Astrocyte (in vitro differentiated cells and primary cell): ENCODE measurements around the gene RBM44. TPM values are rescaled to one million over a fixed set of nuclear protein-coding genes. Genes with fewer than 3 reads are reported as not detected.

Experiments used
- DNase-seq: peaks from one replicate; pipeline ENCODE4 v3.0.0-alpha.2; 2010; ENCODE audit warnings: low read depth
- FAIRE-seq: peaks from 2 replicates; lab custom pipeline; 2011; peaks lifted over from hg19 to GRCh38; lab: Jason Lieb, UNC
- H2AFZ ChIP-seq: 2 replicates; pipeline ENCODE4 v1.6.0; 2012; ENCODE audit warnings: low read depth, low read length, inconsistent platforms
- H3K27ac ChIP-seq: 2 replicates; pipeline ENCODE4 v1.5.1; 2011; ENCODE audit warnings: low read depth, low read length, inconsistent platforms
- H3K27me3 ChIP-seq: 2 replicates; pipeline ENCODE4 v1.6.0; 2011; ENCODE audit warnings: low read length, inconsistent platforms; ENCODE audit not compliant: insufficient read depth
- H3K36me3 ChIP-seq: 2 replicates; pipeline ENCODE4 v1.5.1; 2011; ENCODE audit warnings: low read length, inconsistent platforms; ENCODE audit not compliant: insufficient read depth
- H3K4me1 ChIP-seq: 2 replicates; pipeline ENCODE4 v1.5.1; 2011; ENCODE audit warnings: low read length, inconsistent platforms; ENCODE audit not compliant: insufficient read depth
- H3K4me2 ChIP-seq: 2 replicates; pipeline ENCODE4 v1.6.0; 2012; ENCODE audit warnings: low read length, inconsistent platforms
- H3K4me3 ChIP-seq: 2 replicates; pipeline ENCODE4 v1.5.1; 2011; ENCODE audit warnings: low read depth, mild to moderate bottlenecking, low read length, inconsistent platforms; ENCODE audit not compliant: insufficient read depth
- H3K79me2 ChIP-seq: 2 replicates; pipeline ENCODE4 v1.6.0; 2012; ENCODE audit warnings: mild to moderate bottlenecking, low read length, inconsistent platforms; ENCODE audit not compliant: insufficient read depth
- H3K9ac ChIP-seq: 2 replicates; pipeline ENCODE4 v1.6.0; 2012; ENCODE audit warnings: mild to moderate bottlenecking, low read length, inconsistent platforms
- H3K9me3 ChIP-seq: 2 replicates; pipeline ENCODE4 v1.5.1; 2012; ENCODE audit warnings: low read depth, mild to moderate bottlenecking, low read length, inconsistent platforms; ENCODE audit not compliant: insufficient read depth
- H4K20me1 ChIP-seq: 2 replicates; pipeline ENCODE4 v1.6.0; 2012; ENCODE audit warnings: low read length, inconsistent platforms; ENCODE audit not compliant: insufficient read depth
- H3K27ac Mint-ChIP-seq: one replicate; pipeline ENCODE4 v1.8.0; 2021; ENCODE audit warnings: mild to moderate bottlenecking, mixed read lengths; ENCODE audit not compliant: unreplicated experiment
- H3K27me3 Mint-ChIP-seq: one replicate; pipeline ENCODE4 v1.8.0; 2021; ENCODE audit warnings: low read depth, mixed read lengths; ENCODE audit not compliant: unreplicated experiment
- H3K36me3 Mint-ChIP-seq: one replicate; pipeline ENCODE4 v1.8.0; 2021; ENCODE audit warnings: low read depth, mixed read lengths; ENCODE audit not compliant: unreplicated experiment
- H3K4me1 Mint-ChIP-seq: one replicate; pipeline ENCODE4 v1.8.0; 2021; ENCODE audit warnings: low read depth, mixed read lengths; ENCODE audit not compliant: unreplicated experiment
- H3K4me3 Mint-ChIP-seq: one replicate; pipeline ENCODE4 v1.8.0; 2021; ENCODE audit warnings: mild to moderate bottlenecking, moderate library complexity, mixed read lengths; ENCODE audit not compliant: unreplicated experiment
- H3K9me3 Mint-ChIP-seq: one replicate; pipeline ENCODE4 v1.8.0; 2021; ENCODE audit warnings: mild to moderate bottlenecking, mixed read lengths; ENCODE audit not compliant: unreplicated experiment
- EZH2 ChIP-seq: IDR thresholded peaks from 2 replicates; pipeline ENCODE4 v1.6.1; 2012; ENCODE audit warnings: mild to moderate bottlenecking, low read length, inconsistent platforms; ENCODE audit not compliant: insufficient read depth
- total RNA-seq: library from RNA; stranded (reverse); gene quantifications from 2 replicates; pipeline ENCODE4 v1.2.1, GENCODE V29; 2021
- TF ChIP-seq, protein P1 (sequence below): IDR thresholded peaks from 2 replicates; pipeline ENCODE4 v1.5.1; 2011; ENCODE audit warnings: low read depth, mild to moderate bottlenecking, inconsistent platforms, low read length, moderate library complexity; ENCODE audit not compliant: insufficient read depth

RBM44 gene
- total RNA-seq, 1 donor from 2014 or later: 0.32 TPM

DNA sequence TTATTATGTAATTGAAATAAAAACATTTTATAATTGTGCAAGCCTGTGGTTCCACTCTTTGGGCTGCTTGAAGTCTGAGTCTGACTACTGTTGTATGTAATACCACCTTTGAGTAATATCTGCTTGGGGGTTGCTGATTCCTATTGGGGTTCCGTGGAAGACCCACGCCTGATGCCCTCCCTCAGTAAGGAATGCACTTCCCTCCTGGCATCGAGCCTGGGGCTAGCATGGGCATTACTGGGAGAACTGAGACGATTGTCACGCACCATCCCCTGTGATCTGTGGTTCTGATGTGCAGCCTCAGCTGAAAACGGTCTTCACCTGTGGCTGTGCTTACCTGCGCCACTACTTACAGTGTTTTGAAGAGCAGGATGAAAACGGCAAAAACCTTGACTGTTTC lies 32.7 kb upstream of the RBM44 start:
- no peak for FAIRE-seq
- Histone ChIP-seq H3K27ac (peak overlapping the region; percentile 77), H2AFZ (no peak overlapping the region), H3K9me3 (no peaks in the 10 kb centered on the region), H4K20me1 (peaks cover 14% of the 10 kb centered on the region), H3K36me3 (peaks cover 17% of the 10 kb centered on the region), H3K9ac (peak overlapping the region; percentile 56), H3K79me2 (no peaks in the 10 kb centered on the region), H3K4me2 (peak overlapping the region; percentile 62), H3K4me1 (peaks cover 17% of the 10 kb centered on the region), H3K27me3 (no peaks in the 10 kb centered on the region), H3K4me3 (no peak overlapping the region)
- no peaks in the 10 kb centered on the region for H3K27me3 Mint-ChIP-seq
- H3K36me3 Mint-ChIP-seq: peaks cover 29% of the 10 kb centered on the region
- DNase-seq: no peak
- H3K9me3 Mint-ChIP-seq: no peaks in the 10 kb centered on the region
- peaks cover 19% of the 10 kb centered on the region for H3K4me1 Mint-ChIP-seq
- no peak for TF ChIP-seq EZH2
- TF ChIP-seq, protein P1, sequence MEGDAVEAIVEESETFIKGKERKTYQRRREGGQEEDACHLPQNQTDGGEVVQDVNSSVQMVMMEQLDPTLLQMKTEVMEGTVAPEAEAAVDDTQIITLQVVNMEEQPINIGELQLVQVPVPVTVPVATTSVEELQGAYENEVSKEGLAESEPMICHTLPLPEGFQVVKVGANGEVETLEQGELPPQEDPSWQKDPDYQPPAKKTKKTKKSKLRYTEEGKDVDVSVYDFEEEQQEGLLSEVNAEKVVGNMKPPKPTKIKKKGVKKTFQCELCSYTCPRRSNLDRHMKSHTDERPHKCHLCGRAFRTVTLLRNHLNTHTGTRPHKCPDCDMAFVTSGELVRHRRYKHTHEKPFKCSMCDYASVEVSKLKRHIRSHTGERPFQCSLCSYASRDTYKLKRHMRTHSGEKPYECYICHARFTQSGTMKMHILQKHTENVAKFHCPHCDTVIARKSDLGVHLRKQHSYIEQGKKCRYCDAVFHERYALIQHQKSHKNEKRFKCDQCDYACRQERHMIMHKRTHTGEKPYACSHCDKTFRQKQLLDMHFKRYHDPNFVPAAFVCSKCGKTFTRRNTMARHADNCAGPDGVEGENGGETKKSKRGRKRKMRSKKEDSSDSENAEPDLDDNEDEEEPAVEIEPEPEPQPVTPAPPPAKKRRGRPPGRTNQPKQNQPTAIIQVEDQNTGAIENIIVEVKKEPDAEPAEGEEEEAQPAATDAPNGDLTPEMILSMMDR: no peak
- H3K4me3 Mint-ChIP-seq: no peak overlapping the region
- peak overlapping the region; percentile 44 for H3K27ac Mint-ChIP-seq

DNA sequence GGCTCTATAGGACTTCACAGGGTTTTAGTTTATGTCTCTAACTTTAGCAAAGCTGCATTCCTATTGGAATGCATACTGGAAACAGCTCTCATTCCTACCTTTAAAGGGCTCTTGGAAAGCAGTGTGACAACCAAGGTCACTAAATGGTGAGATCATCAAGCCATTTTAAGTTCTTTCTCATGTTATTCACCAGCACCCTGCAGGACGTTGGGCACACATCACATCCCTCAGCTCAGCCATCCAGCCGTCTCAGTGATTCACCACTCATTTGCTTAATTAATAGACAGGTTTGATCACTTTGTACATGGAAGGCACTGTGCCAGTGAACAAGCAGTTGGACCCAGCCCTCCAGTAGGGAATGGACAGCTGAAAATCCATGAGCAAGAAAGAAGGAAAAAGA lies 32.2 kb upstream of the RBM44 start:
- no peaks in the 10 kb centered on the region for H3K79me2 ChIP-seq
- H3K4me1 Mint-ChIP-seq: peaks cover 19% of the 10 kb centered on the region
- H3K27me3 Mint-ChIP-seq: no peaks in the 10 kb centered on the region
- no peak overlapping the region for H3K4me3 ChIP-seq
- peaks cover 17% of the 10 kb centered on the region for H3K4me1 ChIP-seq
- TF ChIP-seq EZH2: no peak
- TF ChIP-seq, protein P1: no peak
- peak overlapping the region; percentile 62 for H3K4me2 ChIP-seq
- peak overlapping the region; percentile 56 for H3K9ac ChIP-seq
- H3K36me3 Mint-ChIP-seq: peaks cover 30% of the 10 kb centered on the region
- H3K27me3 ChIP-seq: no peaks in the 10 kb centered on the region
- H3K27ac ChIP-seq: peak overlapping the region; percentile 77
- peak overlapping the region; percentile 73 for H3K27ac Mint-ChIP-seq
- H3K9me3 ChIP-seq: no peaks in the 10 kb centered on the region
- H2AFZ ChIP-seq: no peak overlapping the region
- H3K9me3 Mint-ChIP-seq: no peaks in the 10 kb centered on the region
- H3K4me3 Mint-ChIP-seq: no peak overlapping the region
- FAIRE-seq (peak; percentile 75), DNase-seq (peak; percentile 72)
- peaks cover 20% of the 10 kb centered on the region for H3K36me3 ChIP-seq
- peaks cover 14% of the 10 kb centered on the region for H4K20me1 ChIP-seq

DNA sequence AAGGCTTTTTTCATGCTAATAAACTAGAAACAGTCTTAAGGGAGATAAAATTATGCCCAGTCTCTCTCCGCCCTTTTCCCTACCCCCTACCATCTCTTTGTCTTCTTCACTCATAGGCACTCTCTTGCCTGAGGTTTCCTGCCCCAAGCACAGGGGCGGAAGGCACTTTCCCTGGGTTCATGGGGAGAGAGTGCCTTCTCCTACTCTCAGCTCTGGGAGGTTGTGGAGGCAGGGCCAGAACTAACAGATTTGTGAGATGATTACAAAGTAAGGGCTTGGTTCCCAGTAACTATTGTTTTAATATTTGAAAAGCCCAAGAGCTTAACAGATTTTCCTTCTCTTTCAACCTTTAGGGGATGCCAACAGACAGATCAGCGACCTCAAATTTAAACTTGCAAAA lies 26.1 kb upstream of the RBM44 start:
- Histone ChIP-seq H3K4me3 (no peak overlapping the region), H3K27me3 (no peaks in the 10 kb centered on the region), H2AFZ (no peak overlapping the region), H3K9me3 (no peaks in the 10 kb centered on the region), H3K4me1 (no peaks in the 10 kb centered on the region), H3K27ac (no peak overlapping the region), H3K4me2 (no peak overlapping the region), H3K9ac (no peak overlapping the region), H4K20me1 (peaks cover 10% of the 10 kb centered on the region), H3K79me2 (peaks cover 3% of the 10 kb centered on the region), H3K36me3 (peaks cover 32% of the 10 kb centered on the region)
- TF ChIP-seq EZH2: no peak
- TF ChIP-seq, protein P1: no peak
- DNase-seq: no peak
- no peaks in the 10 kb centered on the region for H3K9me3 Mint-ChIP-seq
- H3K4me1 Mint-ChIP-seq: peaks cover 9% of the 10 kb centered on the region
- FAIRE-seq: no peak
- no peaks in the 10 kb centered on the region for H3K27me3 Mint-ChIP-seq
- no peak overlapping the region for H3K27ac Mint-ChIP-seq
- no peak overlapping the region for H3K4me3 Mint-ChIP-seq
- H3K36me3 Mint-ChIP-seq: peaks cover 20% of the 10 kb centered on the region
